Pericardium fibroblast (primary cell): ENCODE data around the gene ATF7IP. TPM values are rescaled to one million over a fixed set of nuclear protein-coding genes. Genes with fewer than 3 reads are reported as not detected.

Experiments
- total RNA-seq: library from RNA; depleted of rRNA; stranded (reverse); fragments of >200 nt; gene quantifications from 2 replicates; pipeline ENCODE4 v1.2.3, GENCODE V29; 2015

ATF7IP gene
- total RNA-seq, result 12.6 and 13.0 TPM in 2 replicates

GRCh38 chr12:14365294-14366208 is at the start of gene ATF7IP:
ATF7IP (plus strand) TSS chr12:14365682; CDS start chr12:14423916, 58,234 bp downstream.

Other genes starting within 250 kb of the ATF7IP start
- gene PLBD1, start 202.2 kb downstream of the ATF7IP start, total RNA-seq, result 2.6 and 4.2 TPM in 2 replicates